Ovary (tissue), 9 donors: ENCODE measurements around the gene LRFN2. TPM values are rescaled to one million over a fixed set of nuclear protein-coding genes. Genes with fewer than 3 reads are reported as not detected.

Experiments
- DNase-seq, 5 donors: peaks; one replicate each; pipeline ENCODE4 v3.0.0-alpha.2; 2019 to 2020
- H3K27ac ChIP-seq, 2 donors: fragments of 200-600 bp; one replicate each; pipeline versions ENCODE4 v1.5.1 to v1.8.0; 2019 to 2022
- H3K27me3 ChIP-seq: fragments of 200-600 bp; one replicate; pipeline ENCODE4 v1.8.0; 2022
- H3K36me3 ChIP-seq: fragments of 200-600 bp; sonication (generic); one replicate; pipeline ENCODE4 v1.5.1; 2019
- H3K4me1 ChIP-seq: one replicate; pipeline ENCODE4 v1.8.1; 2013; ENCODE audit warnings: mild to moderate bottlenecking, moderate library complexity; ENCODE audit not compliant: insufficient read depth
- H3K4me3 ChIP-seq: fragments of 200-600 bp; sonication (generic); one replicate; pipeline ENCODE4 v1.5.1; 2017
- H3K9me3 ChIP-seq, 2 donors: fragments of 200-600 bp in 1 of 2; sonication (generic) in 1 of 2; one replicate each; pipeline versions ENCODE4 v1.5.1 to v1.8.1; 2013 to 2019; ENCODE audit warnings: mild to moderate bottlenecking in 1 of 2, moderate library complexity in 1 of 2
- EP300 ChIP-seq: sonication (generic); formaldehyde crosslinking; IDR thresholded peaks from one replicate; pipeline ENCODE4 v1.6.1; 2017; ENCODE audit warnings: antibody characterized with exemption
- POLR2A ChIP-seq: fragments of 450-650 bp; IDR thresholded peaks from one replicate; pipeline ENCODE4 v1.6.1; 2017; ENCODE audit warnings: antibody characterized with exemption, mild to moderate bottlenecking, moderate library complexity
- WGBS, 3 donors: extraction: QIAGEN DNeasy Blood & Tissue Kit in 1 of 3; methylation state at CpG; one replicate each; pipeline versions ENCODE4 v1.1.5 to v1.1.7; 2013 to 2017; 5-methylcytosine and 5-hydroxymethylcytosine counted together
- intact Hi-C, 4 donors: fragments of 100-400 bp; cut with DNase I; formaldehyde crosslinking; loops; one replicate each; pipeline versions ENCODE4 v1.11.0 to v1.15.1; 2022 to 2023
- polyA plus RNA-seq, 2 donors: library from polyadenylated mRNA; stranded (reverse); fragments of 200-250 nt in 1 of 2; fragments of 350-450 nt in 1 of 2; fragmentation: Illumina TruSeq in 1 of 2; extraction: RNeasy Lipid Tissue Mini Kit (QIAGEN cat#74804) in 1 of 2; gene quantifications; one replicate each; pipeline ENCODE4 v1.2.3, GENCODE V29; 2013 to 2014
- total RNA-seq, 7 donors: library from RNA; depleted of rRNA in 2 of 7; stranded (reverse); fragments of >200 nt in 2 of 7; fragmentation: NEBNext Ultra II Directional in 3 of 7; extraction: Animal tissue kit (Norgen Biotek cat#: 25700) in 3 of 7; gene quantifications; one replicate each; pipeline versions ENCODE4 v1.1.0 to v1.2.4, GENCODE V29; 2016 to 2023
- TF ChIP-seq, protein P1 (sequence below), 3 donors: fragments of 450-650 bp in 2 of 3; fragments of 200-600 bp in 1 of 3; IDR thresholded peaks; one replicate each; pipeline versions ENCODE4 v1.5.1 to v1.8.0; 2016 to 2022; ENCODE audit warnings: antibody characterized with exemption in 3 of 3, mild to moderate bottlenecking in 1 of 3
- donor health status: DM: no; HTN: no; CAD: no; lungs with moderate emphysema.
- donor health status: DM: no; HTN: no; CAD: no.
- donor health status: Bipolar disorder and iron deficiency.
- donor health status: DM: yes; HTN: yes; CAD: no.
- donor health status: DM: no; HTN: no; CAD: no.
- donor health status: DM: yes; HTN: yes; CAD: no.

Gene LRFN2
- total and polyA plus RNA-seq, 9 donors, result 0.10 to 2.2 (median 0.66) TPM

- H3K4me3 ChIP-seq, result no peak overlapping the region
- WGBS, 3 donors, result 9 to 13% (median 10%) methylated on average over 24 to 28 of the region's 28 CpGs
- DNase-seq, result peak in 2 of 5 donors; percentile 29 to 38
- no peak overlapping the region for H3K27ac ChIP-seq
- intact Hi-C loops, result no loop called here
- no peaks in the 10 kb centered on the region for H3K27me3 ChIP-seq
- H3K36me3 ChIP-seq, result no peaks in the 10 kb centered on the region
- TF ChIP-seq POLR2A (no peak), EP300 (no peak)
- TF ChIP-seq, protein P1, sequence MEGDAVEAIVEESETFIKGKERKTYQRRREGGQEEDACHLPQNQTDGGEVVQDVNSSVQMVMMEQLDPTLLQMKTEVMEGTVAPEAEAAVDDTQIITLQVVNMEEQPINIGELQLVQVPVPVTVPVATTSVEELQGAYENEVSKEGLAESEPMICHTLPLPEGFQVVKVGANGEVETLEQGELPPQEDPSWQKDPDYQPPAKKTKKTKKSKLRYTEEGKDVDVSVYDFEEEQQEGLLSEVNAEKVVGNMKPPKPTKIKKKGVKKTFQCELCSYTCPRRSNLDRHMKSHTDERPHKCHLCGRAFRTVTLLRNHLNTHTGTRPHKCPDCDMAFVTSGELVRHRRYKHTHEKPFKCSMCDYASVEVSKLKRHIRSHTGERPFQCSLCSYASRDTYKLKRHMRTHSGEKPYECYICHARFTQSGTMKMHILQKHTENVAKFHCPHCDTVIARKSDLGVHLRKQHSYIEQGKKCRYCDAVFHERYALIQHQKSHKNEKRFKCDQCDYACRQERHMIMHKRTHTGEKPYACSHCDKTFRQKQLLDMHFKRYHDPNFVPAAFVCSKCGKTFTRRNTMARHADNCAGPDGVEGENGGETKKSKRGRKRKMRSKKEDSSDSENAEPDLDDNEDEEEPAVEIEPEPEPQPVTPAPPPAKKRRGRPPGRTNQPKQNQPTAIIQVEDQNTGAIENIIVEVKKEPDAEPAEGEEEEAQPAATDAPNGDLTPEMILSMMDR (IDR thresholded peaks at IDR 0.05), result no peak
- no peaks in the 10 kb centered on the region for H3K4me1 ChIP-seq
- H3K9me3 ChIP-seq, result no peaks in the 10 kb centered on the region
Measured at GRCh38 chr6:40599555-40599954, 12.4 kb upstream of the LRFN2 start.

DNA sequence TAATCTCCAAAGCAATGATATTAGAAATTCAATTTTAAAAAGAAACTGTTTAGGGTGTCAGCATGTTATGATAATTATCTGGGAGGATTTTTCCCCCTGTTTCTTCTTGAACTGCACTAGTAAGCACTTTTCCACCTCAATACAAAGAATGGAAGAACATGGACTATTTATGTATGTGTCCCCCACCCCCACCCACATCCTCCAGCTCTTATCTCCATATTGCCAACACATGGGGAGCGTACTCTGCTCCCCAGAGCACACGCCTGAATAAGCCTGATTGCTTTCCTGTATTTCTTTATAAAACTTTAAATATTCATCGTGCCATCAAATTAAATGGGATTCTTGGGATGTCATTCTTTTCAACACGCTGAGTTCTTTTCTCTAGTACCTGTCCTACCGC lies 11.4 kb upstream of the LRFN2 start:
- Histone ChIP-seq H3K4me1 (no peaks in the 10 kb centered on the region), H3K9me3 (no peaks in the 10 kb centered on the region), H3K27me3 (no peaks in the 10 kb centered on the region), H3K4me3 (no peak overlapping the region), H3K36me3 (no peaks in the 10 kb centered on the region), H3K27ac (no peak overlapping the region)
- TF ChIP-seq, protein P1 (IDR thresholded peaks at IDR 0.05), result no peak
- TF ChIP-seq EP300 (no peak), POLR2A (no peak)
- intact Hi-C loops, result no loop called here
- WGBS, 3 donors, result 78 to 87% (median 83%) methylated on average over 5 of the region's 5 CpGs
- DNase-seq, result no peak

DNA sequence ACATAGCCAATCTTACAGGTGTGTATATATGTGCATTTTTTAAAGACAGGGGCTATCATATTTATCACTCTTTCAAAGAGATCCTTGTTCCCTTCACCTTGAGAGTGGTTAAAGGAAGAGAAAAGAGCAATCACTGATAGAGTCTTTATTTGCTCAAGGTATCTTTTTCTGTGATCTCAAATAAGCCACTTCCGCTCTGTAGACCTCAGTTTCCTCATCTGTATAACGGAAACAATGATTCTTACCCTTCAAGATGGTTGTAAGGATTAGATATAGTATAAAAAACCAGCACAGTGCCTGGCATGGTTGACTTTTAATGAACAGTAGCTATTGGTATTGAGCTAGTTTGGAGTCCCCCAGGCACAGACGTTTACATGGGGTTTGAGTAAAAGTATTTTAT lies 10.1 kb upstream of the LRFN2 start:
- Histone ChIP-seq H3K27me3 (no peaks in the 10 kb centered on the region), H3K4me1 (no peaks in the 10 kb centered on the region), H3K4me3 (no peak overlapping the region), H3K9me3 (no peaks in the 10 kb centered on the region), H3K27ac (no peak overlapping the region), H3K36me3 (no peaks in the 10 kb centered on the region)
- no peak for DNase-seq
- 70 to 79% (median 77%) methylated on average over 3 of the region's 3 CpGs for WGBS, 3 donors
- intact Hi-C loops, result no loop called here
- TF ChIP-seq EP300 (no peak), POLR2A (no peak)
- TF ChIP-seq, protein P1 (IDR thresholded peaks at IDR 0.05), result no peak

- H3K4me3 ChIP-seq, result no peak overlapping the region
- intact Hi-C loops, result loop anchor here in 1 of 4 donors (10.0 kb wide), 1 partner anchor 436 kb away; no protein-coding TSS in a partner anchor
- WGBS, 3 donors, result 59 to 72% (median 67%) methylated on average over 6 to 7 of the region's 7 CpGs
- H3K27ac ChIP-seq, result no peak overlapping the region
- H3K4me1 ChIP-seq, result peaks cover 2% of the 10 kb centered on the region
- no peaks in the 10 kb centered on the region for H3K27me3 ChIP-seq
- H3K36me3 ChIP-seq, result no peaks in the 10 kb centered on the region
- H3K9me3 ChIP-seq, result no peaks in the 10 kb centered on the region
- DNase-seq, result peak in 1 of 5 donors; percentile 28
- TF ChIP-seq EP300 (no peak), POLR2A (no peak)
- TF ChIP-seq, protein P1 (IDR thresholded peaks at IDR 0.05), result no peak
Measured at GRCh38 chr6:40588480-40588879, 1.3 kb upstream of the LRFN2 start.
